Right cardiac atrium (tissue), 5 donors: ENCODE data around the gene PSMB7. TPM values are rescaled to one million over a fixed set of nuclear protein-coding genes. Genes with fewer than 3 reads are reported as not detected.

Experiments
- ATAC-seq, 2 donors: fragments of 200-7000 bp; cut with Tn5 transposase; one replicate each; pipeline versions ENCODE4 v1.8.0 to v1.9.1; 2020; ENCODE audit warnings: moderate library complexity in 2 of 2, mild to moderate bottlenecking in 1 of 2
- DNase-seq, 3 donors: peaks; one replicate each; pipeline ENCODE4 v3.0.0-alpha.2; 2020
- H3K27ac ChIP-seq: one replicate; pipeline ENCODE4 v1.5.1; 2013; ENCODE audit warnings: mild to moderate bottlenecking, low read length, control low read depth, moderate library complexity
- H3K27me3 ChIP-seq: one replicate; pipeline ENCODE4 v1.6.1; 2013; ENCODE audit not compliant: control insufficient read depth, insufficient read depth
- H3K4me1 ChIP-seq: one replicate; pipeline ENCODE4 v1.6.1; 2013; ENCODE audit warnings: low read length; ENCODE audit not compliant: control insufficient read depth, insufficient read depth
- H3K4me3 ChIP-seq: one replicate; pipeline ENCODE4 v1.5.1; 2013; ENCODE audit warnings: low read length, control low read depth
- H3K9me3 ChIP-seq: one replicate; pipeline ENCODE4 v1.6.1; 2013; ENCODE audit warnings: low read length; ENCODE audit not compliant: control insufficient read depth
- WGBS: extraction: QIAGEN DNeasy Blood & Tissue Kit; methylation state at CpG from one replicate; pipeline ENCODE4 v1.1.7; 2013; 5-methylcytosine and 5-hydroxymethylcytosine counted together
- intact Hi-C, 4 donors: fragments of 100-400 bp; cut with DNase I; formaldehyde crosslinking; loops; one replicate each; pipeline versions ENCODE4 v1.11.0 to v1.14.0; 2022 to 2023
- polyA plus RNA-seq: library from polyadenylated mRNA; stranded (reverse); fragments of 200-250 nt; gene quantifications from one replicate; pipeline ENCODE4 v1.2.3, GENCODE V29; 2013
- total RNA-seq, 4 donors: library from RNA; stranded (reverse); fragmentation: NEBNext Ultra II Directional; extraction: Animal tissue kit (Norgen Biotek cat#: 25700); gene quantifications; one replicate each; pipeline ENCODE4 v1.2.1, GENCODE V29; 2021
- donor health status: healthy with polysubstance abuse.
- donor health status: DM: no; HTN: yes; CAD: no.
- donor health status: DM: no; HTN: no; CAD: no.
- donor health status: DM: no; HTN: yes; CAD: no; lungs with severe emphysema.
- donor health status: DM: yes; HTN: yes; CAD: no.

The PSMB7 gene
- total and polyA plus RNA-seq, 5 donors = 130 to 203 (median 138) TPM

GRCh38 chr9:124342402-124342775 lies 72.9 kb downstream of the PSMB7 start:
- H3K4me1 ChIP-seq = peaks cover 2% of the 10 kb centered on the region
- whole genome bisulfite sequencing = 78% methylated on average over 11 of the region's 11 CpGs
- DNase-seq = peak in 1 of 3 donors; percentile 14
- H3K27ac ChIP-seq = no peak overlapping the region
- H3K9me3 ChIP-seq = no peaks in the 10 kb centered on the region
- no peak for ATAC-seq
- H3K27me3 ChIP-seq = no peaks in the 10 kb centered on the region
- intact Hi-C loops = no loop called here
- no peak overlapping the region for H3K4me3 ChIP-seq

DNA sequence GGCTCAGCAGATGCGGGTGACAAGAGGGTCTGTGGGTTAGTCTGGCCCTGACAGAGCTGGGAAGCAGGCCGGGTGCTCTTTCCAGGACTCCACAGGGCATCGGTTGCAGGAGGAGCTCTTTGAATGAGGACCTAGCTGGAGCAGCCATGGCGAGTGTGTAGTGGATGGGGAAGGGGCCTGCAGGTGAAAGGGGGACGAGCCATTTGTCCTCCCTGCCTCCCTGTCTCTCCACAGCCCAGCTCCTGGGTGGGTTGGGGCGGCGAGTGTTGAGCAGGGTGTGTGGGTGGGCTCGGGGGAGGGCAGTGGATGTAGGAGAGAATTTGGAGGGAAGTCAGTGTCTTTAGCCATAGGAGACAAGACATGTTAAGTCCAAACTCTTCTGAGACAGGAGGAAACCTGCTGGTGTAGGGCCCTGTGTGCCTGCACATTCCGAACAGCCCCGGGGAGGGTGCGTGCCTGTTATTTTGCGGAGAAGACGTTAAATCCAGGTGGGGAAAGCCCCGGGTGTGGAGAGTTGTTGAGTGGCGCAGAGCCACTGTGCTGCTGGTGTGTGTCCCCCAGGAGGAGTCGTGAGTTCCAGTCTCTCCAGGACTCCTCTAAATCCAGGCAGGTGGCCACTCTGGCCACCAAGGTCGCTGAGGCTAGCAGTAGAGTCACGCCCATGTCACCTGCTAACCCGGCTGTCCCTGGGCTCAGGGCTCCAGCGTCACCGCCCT lies 73.6 kb downstream of the PSMB7 start:
- Histone ChIP-seq H3K27me3 (no peaks in the 10 kb centered on the region), H3K27ac (no peak overlapping the region), H3K9me3 (no peaks in the 10 kb centered on the region), H3K4me1 (peaks cover 2% of the 10 kb centered on the region), H3K4me3 (no peak overlapping the region)
- ATAC-seq (no peak), DNase-seq (no peak)
- WGBS = 88% methylated on average over 21 of the region's 21 CpGs
- intact Hi-C loops = no loop called here

- intact Hi-C loops = no loop called here
Measured at GRCh38 chr9:124340219-124341069, 74.8 kb downstream of the PSMB7 start.

GRCh38 chr9:124339603-124340146 lies 75.6 kb downstream of the PSMB7 start:
- Histone ChIP-seq H3K27me3 (no peaks in the 10 kb centered on the region), H3K4me3 (no peak overlapping the region), H3K4me1 (peaks cover 2% of the 10 kb centered on the region), H3K9me3 (no peaks in the 10 kb centered on the region), H3K27ac (no peak overlapping the region)
- WGBS = 84% methylated on average over 13 of the region's 13 CpGs
- peak in 2 of 3 donors; percentile 29 to 39 for DNase-seq
- intact Hi-C loops = no loop called here
- ATAC-seq = no peak

More at GRCh38 chr9:124340219-124341069, 74.8 kb downstream of the PSMB7 start:
- Histone ChIP-seq H3K4me3 (no peak overlapping the region), H3K27me3 (no peaks in the 10 kb centered on the region), H3K9me3 (no peaks in the 10 kb centered on the region), H3K4me1 (peaks cover 2% of the 10 kb centered on the region), H3K27ac (no peak overlapping the region)
- ATAC-seq (no peak), DNase-seq (peak in 2 of 3 donors; percentile 29 to 40)
- WGBS = 84% methylated on average over 18 of the region's 18 CpGs

DNA sequence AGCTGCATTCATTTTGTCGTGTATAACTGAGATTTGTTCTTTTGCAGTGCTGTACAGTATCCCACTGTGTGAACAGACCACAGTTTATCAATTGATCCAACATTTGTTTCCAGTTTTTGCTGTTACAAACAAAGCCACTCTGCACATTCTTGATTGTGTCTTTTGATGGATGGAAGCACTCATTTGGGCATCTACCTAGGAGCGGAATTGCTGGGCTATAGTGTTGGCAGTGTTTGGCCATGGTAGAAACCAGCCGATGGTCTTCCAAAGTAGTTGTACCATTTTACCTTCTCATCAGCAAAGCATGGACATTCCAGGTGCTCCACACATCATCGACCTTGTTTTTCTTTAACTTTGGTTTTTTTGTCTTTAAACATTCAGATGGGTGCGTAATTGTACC lies 77.7 kb downstream of the PSMB7 start:
- Histone ChIP-seq H3K27me3 (no peaks in the 10 kb centered on the region), H3K27ac (no peak overlapping the region), H3K4me1 (no peaks in the 10 kb centered on the region), H3K9me3 (no peaks in the 10 kb centered on the region), H3K4me3 (no peak overlapping the region)
- 97% methylated on average over 5 of the region's 5 CpGs for WGBS
- intact Hi-C loops = no loop called here
- DNase-seq (no peak), ATAC-seq (no peak)

- DNase-seq (peak in 1 of 3 donors; percentile 29), ATAC-seq (no peak)
- no peaks in the 10 kb centered on the region for H3K4me1 ChIP-seq
- WGBS = 86% methylated on average over 14 of the region's 14 CpGs
- H3K9me3 ChIP-seq = no peaks in the 10 kb centered on the region
- intact Hi-C loops = no loop called here
- no peaks in the 10 kb centered on the region for H3K27me3 ChIP-seq
- no peak overlapping the region for H3K27ac ChIP-seq
- H3K4me3 ChIP-seq = no peak overlapping the region
Measured at GRCh38 chr9:124335320-124335707, 79.9 kb downstream of the PSMB7 start.

DNA sequence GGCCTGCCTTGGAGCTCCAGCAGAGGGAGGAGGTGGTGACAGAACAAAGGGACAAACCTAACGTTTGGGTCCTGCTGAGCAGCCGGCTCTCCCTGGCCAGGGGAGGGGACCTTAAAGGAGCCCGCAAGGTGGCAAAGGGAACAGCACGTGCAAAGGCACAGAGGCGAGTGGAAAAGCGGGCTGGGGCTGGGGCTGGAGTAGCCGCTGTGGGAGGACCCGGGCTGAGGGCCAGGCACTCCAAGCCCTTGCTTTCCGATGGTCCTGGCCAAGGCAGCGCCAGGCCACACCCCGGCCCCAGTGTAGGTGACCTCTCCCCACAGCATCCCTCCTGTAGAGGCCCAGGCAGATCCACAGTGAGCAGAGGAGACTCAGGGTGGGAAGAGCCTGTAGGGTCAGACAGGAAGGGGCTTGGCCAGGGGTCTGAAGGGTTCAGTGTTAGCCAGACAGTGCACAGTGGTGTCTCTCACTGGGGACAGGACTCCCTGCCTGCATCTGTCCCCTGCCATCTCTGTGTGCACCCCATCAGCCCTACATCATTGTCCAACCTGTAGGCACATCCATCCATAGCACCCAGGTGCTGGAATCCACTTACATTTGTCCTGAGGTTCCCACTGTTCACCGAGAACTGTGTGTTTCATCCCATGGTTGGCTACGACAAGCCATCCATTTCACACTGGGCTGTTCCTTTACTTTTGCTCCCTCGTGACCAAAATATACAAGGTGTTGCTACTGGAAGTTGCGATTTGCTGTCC lies 80.5 kb downstream of the PSMB7 start:
- WGBS = 86% methylated on average over 15 of the region's 15 CpGs
- Histone ChIP-seq H3K9me3 (no peaks in the 10 kb centered on the region), H3K27me3 (no peaks in the 10 kb centered on the region), H3K27ac (no peak overlapping the region), H3K4me3 (no peak overlapping the region), H3K4me1 (no peaks in the 10 kb centered on the region)
- intact Hi-C loops = no loop called here
- ATAC-seq (peak in 1 of 2 donors; percentile 28), DNase-seq (peak in 2 of 3 donors; percentile 19 to 48)

DNA sequence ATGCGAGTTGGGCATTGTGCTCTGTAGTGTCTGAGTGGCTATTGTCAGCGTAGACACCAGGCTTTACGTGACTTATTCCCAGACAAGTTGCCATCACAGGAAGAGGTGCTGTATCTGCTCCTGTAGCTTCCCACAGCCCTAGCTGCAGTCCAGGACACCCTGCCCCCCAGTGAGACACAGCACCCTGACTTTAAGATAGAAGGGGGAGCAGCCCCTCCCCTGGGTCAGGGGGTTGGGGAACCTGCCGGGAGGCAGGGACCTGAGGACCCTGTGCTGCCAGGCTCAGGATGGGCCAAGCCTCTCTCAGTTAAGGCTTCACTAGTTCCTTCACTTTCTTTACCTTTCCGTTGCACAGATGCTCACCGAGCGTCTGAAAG lies 82.1 kb downstream of the PSMB7 start:
- H3K9me3 ChIP-seq = no peaks in the 10 kb centered on the region
- WGBS = 89% methylated on average over 7 of the region's 7 CpGs
- ATAC-seq = no peak
- no peak overlapping the region for H3K27ac ChIP-seq
- peak in 1 of 3 donors; percentile 14 for DNase-seq
- intact Hi-C loops = no loop called here
- no peaks in the 10 kb centered on the region for H3K4me1 ChIP-seq
- H3K27me3 ChIP-seq = no peaks in the 10 kb centered on the region
- no peak overlapping the region for H3K4me3 ChIP-seq

- ATAC-seq = no peak
- Histone ChIP-seq H3K9me3 (no peaks in the 10 kb centered on the region), H3K4me3 (no peak overlapping the region), H3K27ac (no peak overlapping the region), H3K4me1 (no peaks in the 10 kb centered on the region), H3K27me3 (no peaks in the 10 kb centered on the region)
- WGBS = 72% methylated on average over 28 of the region's 28 CpGs
- intact Hi-C loops = no loop called here
- DNase-seq = peak in 1 of 3 donors; percentile 18
Measured at GRCh38 chr9:124332361-124333202, 82.7 kb downstream of the PSMB7 start.

DNA sequence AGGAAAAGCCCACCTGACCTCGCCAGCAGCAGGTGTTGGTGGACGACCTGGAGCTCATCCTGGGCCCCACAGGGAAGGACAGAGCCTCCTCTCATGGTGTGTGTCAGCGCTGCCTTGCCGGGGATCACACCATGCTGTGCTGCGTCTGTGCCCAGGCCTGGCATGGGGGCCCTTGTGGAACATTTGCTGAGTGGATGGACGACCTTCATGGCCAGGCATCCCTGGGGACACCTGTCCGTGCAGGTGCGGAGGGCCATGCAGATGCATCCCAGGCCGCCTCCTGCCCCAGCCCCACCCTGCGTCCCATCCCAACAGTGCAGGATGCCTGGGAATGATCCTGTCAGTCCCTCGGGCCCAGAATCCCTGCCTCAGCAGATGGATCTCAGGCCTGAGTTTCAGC lies 83.7 kb downstream of the PSMB7 start:
- Histone ChIP-seq H3K27ac (no peak overlapping the region), H3K27me3 (no peaks in the 10 kb centered on the region), H3K4me3 (no peak overlapping the region), H3K9me3 (no peaks in the 10 kb centered on the region), H3K4me1 (no peaks in the 10 kb centered on the region)
- ATAC-seq (no peak), DNase-seq (peak in 2 of 3 donors; percentile 30 to 43)
- 92% methylated on average over 11 of the region's 11 CpGs for whole genome bisulfite sequencing
- intact Hi-C loops = no loop called here
